ENCODE measurements around the gene STAC.

DNA sequence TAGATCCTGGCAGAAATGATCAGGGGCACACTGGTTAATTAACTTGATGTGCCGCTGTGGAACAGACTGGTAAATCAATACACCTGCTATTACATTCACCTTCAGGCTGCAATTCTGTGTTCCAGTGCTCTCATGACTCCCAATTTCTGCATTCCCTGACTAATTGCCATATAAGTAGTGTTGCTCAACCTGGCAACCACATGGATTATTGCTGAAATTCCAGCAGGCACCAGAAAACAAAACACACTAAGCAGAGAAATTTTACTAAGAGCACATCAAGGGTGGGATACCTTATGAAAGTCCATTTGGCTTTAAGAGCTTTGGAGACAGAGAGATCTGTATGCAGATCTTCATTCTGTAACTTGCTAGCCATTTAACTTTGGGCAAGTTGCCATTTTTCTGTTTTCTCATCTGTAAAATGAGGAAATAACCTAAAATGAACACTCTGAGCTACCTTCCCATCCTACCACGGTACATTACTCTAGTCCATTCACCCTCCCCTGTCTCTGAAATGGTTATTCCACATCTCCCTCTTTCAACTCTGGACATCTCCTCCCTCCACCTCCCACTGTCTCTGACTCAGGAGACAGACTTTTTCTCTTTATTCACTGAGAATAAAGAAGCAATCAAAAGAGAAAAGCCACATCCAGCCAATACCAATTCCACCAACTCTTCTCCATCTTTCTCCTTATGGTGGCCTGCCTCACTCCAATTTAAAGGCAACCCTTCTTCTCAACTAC lies 54.6 kb downstream of the STAC start:
- TF ChIP-seq, protein P1, sequence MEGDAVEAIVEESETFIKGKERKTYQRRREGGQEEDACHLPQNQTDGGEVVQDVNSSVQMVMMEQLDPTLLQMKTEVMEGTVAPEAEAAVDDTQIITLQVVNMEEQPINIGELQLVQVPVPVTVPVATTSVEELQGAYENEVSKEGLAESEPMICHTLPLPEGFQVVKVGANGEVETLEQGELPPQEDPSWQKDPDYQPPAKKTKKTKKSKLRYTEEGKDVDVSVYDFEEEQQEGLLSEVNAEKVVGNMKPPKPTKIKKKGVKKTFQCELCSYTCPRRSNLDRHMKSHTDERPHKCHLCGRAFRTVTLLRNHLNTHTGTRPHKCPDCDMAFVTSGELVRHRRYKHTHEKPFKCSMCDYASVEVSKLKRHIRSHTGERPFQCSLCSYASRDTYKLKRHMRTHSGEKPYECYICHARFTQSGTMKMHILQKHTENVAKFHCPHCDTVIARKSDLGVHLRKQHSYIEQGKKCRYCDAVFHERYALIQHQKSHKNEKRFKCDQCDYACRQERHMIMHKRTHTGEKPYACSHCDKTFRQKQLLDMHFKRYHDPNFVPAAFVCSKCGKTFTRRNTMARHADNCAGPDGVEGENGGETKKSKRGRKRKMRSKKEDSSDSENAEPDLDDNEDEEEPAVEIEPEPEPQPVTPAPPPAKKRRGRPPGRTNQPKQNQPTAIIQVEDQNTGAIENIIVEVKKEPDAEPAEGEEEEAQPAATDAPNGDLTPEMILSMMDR (IDR thresholded peaks at IDR 0.05; ENCODE audit: low read depth, low read length, poor library complexity, severe bottlenecking) = no peak
- TF ChIP-seq EZH2phosphoT487 (IDR thresholded peaks at IDR 0.05; ENCODE audit: borderline replicate concordance, low read length) = no peak

Measured in DOHH2 (cell line).